ENCODE measurements around the gene FAM120B. TPM values are rescaled to one million over a fixed set of nuclear protein-coding genes. Genes with fewer than 3 reads are reported as not detected.

FAM120B gene
- total and polyA plus RNA-seq, 2 experiments from 2014 or later: 7.2 to 16.7 TPM

GRCh38 chr6:170445971-170446370 is 139.4 kb downstream of the FAM120B start:
- Mint-ChIP-seq H3K9me3 (peaks cover 7% of the 10 kb centered on the region), H3K27me3 (ENCODE audit: insufficient read depth, low read depth, poor library complexity) (peaks cover 8% of the 10 kb centered on the region), H3K4me3 (no peak overlapping the region), H3K4me1 (no peaks in the 10 kb centered on the region; the same call in 2 of the 3 replicates), H3K36me3 (ENCODE audit: low read depth) (peaks cover 5% of the 10 kb centered on the region; the same call in 1 of the 3 replicates), H3K27ac (no peak overlapping the region)
- Histone ChIP-seq H3K27ac (ENCODE audit: low read depth) (no peak overlapping the region), H3K36me3 (ENCODE audit: insufficient read depth) (no peaks in the 10 kb centered on the region), H3K4me1 (ENCODE audit: insufficient read depth) (no peaks in the 10 kb centered on the region), H3K4me2 (no peak overlapping the region), H3K27me3 (ENCODE audit: insufficient read depth) (no peaks in the 10 kb centered on the region), H3K4me3 (no peak overlapping the region), H3F3A (replicated peaks; ENCODE audit: low read depth) (no peaks in the 10 kb centered on the region), H4K20me1 (replicated peaks; ENCODE audit: insufficient read depth) (no peaks in the 10 kb centered on the region), H3K9me2 (ENCODE audit: insufficient read depth) (no peaks in the 10 kb centered on the region), H3K79me2 (replicated peaks; ENCODE audit: insufficient read depth) (no peaks in the 10 kb centered on the region), H2AFZ (no peak overlapping the region)
- no peak for TF ChIP-seq ZNF331 (CRISPR knock-in tag; IDR thresholded peaks at IDR 0.05; ENCODE audit: low read depth)
- TF ChIP-seq ZNF114 (CRISPR knock-in tag; IDR thresholded peaks at IDR 0.05): no peak
- DNase-seq (ENCODE audit: low spot score): no peak
- no peak for ATAC-seq

DNA sequence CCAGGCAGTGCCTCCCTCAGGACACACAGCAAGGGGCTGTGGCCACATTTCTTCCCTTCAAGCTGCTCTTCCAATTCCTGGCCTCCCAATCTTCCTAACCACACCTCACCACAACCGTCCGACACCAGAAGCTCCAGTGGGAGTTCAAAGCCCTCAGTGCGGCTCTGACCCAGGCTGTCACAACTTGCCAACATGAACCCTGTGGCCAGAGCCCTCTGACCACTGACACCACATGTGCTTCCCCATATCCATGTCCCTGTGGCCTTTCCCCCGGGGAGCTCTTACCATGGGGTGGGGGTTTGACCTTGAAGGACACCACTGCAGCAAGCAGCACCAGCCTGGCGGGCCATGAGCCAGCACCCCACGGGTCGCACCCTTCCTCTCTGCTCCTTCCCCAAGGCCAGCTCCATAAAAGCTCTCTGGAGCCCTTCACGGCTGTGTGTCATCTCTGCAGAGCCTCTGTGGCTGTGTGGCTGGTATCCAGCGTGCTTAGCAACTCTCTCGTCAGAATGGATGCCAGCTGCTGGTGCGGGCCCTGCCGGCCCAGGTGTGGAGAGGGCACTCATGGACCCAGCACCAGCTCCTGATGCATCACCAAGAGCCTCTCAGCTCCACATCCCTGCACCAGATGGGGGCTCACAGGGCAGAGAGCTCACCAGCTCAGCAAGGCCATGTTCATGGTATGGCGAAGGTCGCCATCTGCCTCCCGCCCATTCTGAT is 140.4 kb downstream of the FAM120B start:
- no peak overlapping the region for H3K4me3 Mint-ChIP-seq
- no peak overlapping the region for H2AFZ ChIP-seq
- no peaks in the 10 kb centered on the region for H3K9me2 ChIP-seq (ENCODE audit: insufficient read depth)
- H3K4me1 Mint-ChIP-seq: no peaks in the 10 kb centered on the region; the same call in 2 of the 3 replicates
- H3K36me3 Mint-ChIP-seq (ENCODE audit: low read depth): peaks cover 5% of the 10 kb centered on the region; the same call in 1 of the 3 replicates
- H4K20me1 ChIP-seq (replicated peaks; ENCODE audit: insufficient read depth): no peaks in the 10 kb centered on the region
- peaks cover 7% of the 10 kb centered on the region for H3K9me3 Mint-ChIP-seq
- no peak for DNase-seq (ENCODE audit: low spot score)
- H3K4me1 ChIP-seq (ENCODE audit: insufficient read depth): no peaks in the 10 kb centered on the region
- H3K4me3 ChIP-seq: no peak overlapping the region
- no peaks in the 10 kb centered on the region for H3F3A ChIP-seq (replicated peaks; ENCODE audit: low read depth)
- ATAC-seq: no peak
- H3K27me3 Mint-ChIP-seq (ENCODE audit: insufficient read depth, low read depth, poor library complexity): peaks cover 8% of the 10 kb centered on the region
- no peaks in the 10 kb centered on the region for H3K36me3 ChIP-seq (ENCODE audit: insufficient read depth)
- TF ChIP-seq ZNF331 (CRISPR knock-in tag; IDR thresholded peaks at IDR 0.05; ENCODE audit: low read depth): no peak
- TF ChIP-seq, protein P1, sequence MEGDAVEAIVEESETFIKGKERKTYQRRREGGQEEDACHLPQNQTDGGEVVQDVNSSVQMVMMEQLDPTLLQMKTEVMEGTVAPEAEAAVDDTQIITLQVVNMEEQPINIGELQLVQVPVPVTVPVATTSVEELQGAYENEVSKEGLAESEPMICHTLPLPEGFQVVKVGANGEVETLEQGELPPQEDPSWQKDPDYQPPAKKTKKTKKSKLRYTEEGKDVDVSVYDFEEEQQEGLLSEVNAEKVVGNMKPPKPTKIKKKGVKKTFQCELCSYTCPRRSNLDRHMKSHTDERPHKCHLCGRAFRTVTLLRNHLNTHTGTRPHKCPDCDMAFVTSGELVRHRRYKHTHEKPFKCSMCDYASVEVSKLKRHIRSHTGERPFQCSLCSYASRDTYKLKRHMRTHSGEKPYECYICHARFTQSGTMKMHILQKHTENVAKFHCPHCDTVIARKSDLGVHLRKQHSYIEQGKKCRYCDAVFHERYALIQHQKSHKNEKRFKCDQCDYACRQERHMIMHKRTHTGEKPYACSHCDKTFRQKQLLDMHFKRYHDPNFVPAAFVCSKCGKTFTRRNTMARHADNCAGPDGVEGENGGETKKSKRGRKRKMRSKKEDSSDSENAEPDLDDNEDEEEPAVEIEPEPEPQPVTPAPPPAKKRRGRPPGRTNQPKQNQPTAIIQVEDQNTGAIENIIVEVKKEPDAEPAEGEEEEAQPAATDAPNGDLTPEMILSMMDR (conservative IDR thresholded peaks at IDR 0.05; ENCODE audit: low read depth in 2 of 2): no peak
- no peak for TF ChIP-seq CREB1 (CRISPR knock-in tag; IDR thresholded peaks at IDR 0.05; ENCODE audit: low read depth)
- no peak for TF ChIP-seq ZNF114 (CRISPR knock-in tag; IDR thresholded peaks at IDR 0.05)
- H3K27ac Mint-ChIP-seq: no peak overlapping the region
- H3K79me2 ChIP-seq (replicated peaks; ENCODE audit: insufficient read depth): no peaks in the 10 kb centered on the region
- H3K27me3 ChIP-seq (ENCODE audit: insufficient read depth): no peaks in the 10 kb centered on the region
- H3K4me2 ChIP-seq: no peak overlapping the region
- H3K27ac ChIP-seq (ENCODE audit: low read depth): no peak overlapping the region

- Mint-ChIP-seq H3K4me1 (no peaks in the 10 kb centered on the region; the same call in 2 of the 3 replicates), H3K4me3 (no peak overlapping the region), H3K36me3 (ENCODE audit: low read depth) (peaks cover 5% of the 10 kb centered on the region; the same call in 2 of the 3 replicates), H3K9me3 (peaks cover 8% of the 10 kb centered on the region), H3K27me3 (ENCODE audit: insufficient read depth, low read depth, poor library complexity) (peaks cover 8% of the 10 kb centered on the region), H3K27ac (no peak overlapping the region)
- Histone ChIP-seq H4K20me1 (replicated peaks; ENCODE audit: insufficient read depth) (no peaks in the 10 kb centered on the region), H3K36me3 (ENCODE audit: insufficient read depth) (no peaks in the 10 kb centered on the region), H3K4me1 (ENCODE audit: insufficient read depth) (no peaks in the 10 kb centered on the region), H3K27me3 (ENCODE audit: insufficient read depth) (no peaks in the 10 kb centered on the region), H2AFZ (no peak overlapping the region), H3K4me2 (no peak overlapping the region), H3F3A (replicated peaks; ENCODE audit: low read depth) (no peaks in the 10 kb centered on the region), H3K4me3 (no peak overlapping the region), H3K79me2 (replicated peaks; ENCODE audit: insufficient read depth) (no peaks in the 10 kb centered on the region), H3K27ac (ENCODE audit: low read depth) (no peak overlapping the region), H3K9me2 (ENCODE audit: insufficient read depth) (no peaks in the 10 kb centered on the region)
- DNase-seq (ENCODE audit: low spot score): no peak
- TF ChIP-seq, protein P1 (conservative IDR thresholded peaks at IDR 0.05; ENCODE audit: low read depth in 2 of 2): no peak
- TF ChIP-seq ZNF114 (CRISPR knock-in tag; IDR thresholded peaks at IDR 0.05): no peak
- TF ChIP-seq STAT1 (IDR thresholded peaks at IDR 0.05; ENCODE audit: unreplicated experiment): no peak
- no peak for ATAC-seq
Observed at GRCh38 chr6:170447561-170447930, 141.0 kb downstream of the FAM120B start.

Measured in GM23338 (cell line).